BLaER1 treated with 17β-estradiol and CSF1 and Interleukin-3, amounts not matched to agents 10 nM and 100 nM (cell line): ENCODE results near the gene PANK4.

Source experiments
- H3K27ac ChIP-seq, 11 experiments: shearing (Covaris generic); formaldehyde crosslinking; 2 replicates each; pipeline ENCODE4 v1.8.1; 2022
- H3K27me3 ChIP-seq, 11 experiments: shearing (Covaris generic); formaldehyde crosslinking; 2 replicates each; pipeline ENCODE4 v1.8.1; 2022
- H3K36me3 ChIP-seq, 11 experiments: shearing (Covaris generic); formaldehyde crosslinking; 2 replicates each; pipeline ENCODE4 v1.8.1; 2022
- H3K4me1 ChIP-seq, 10 experiments: shearing (Covaris generic); formaldehyde crosslinking; 2 replicates each; pipeline ENCODE4 v1.8.1; 2022
- H3K4me2 ChIP-seq, 11 experiments: shearing (Covaris generic); formaldehyde crosslinking; 2 replicates each; pipeline ENCODE4 v1.8.1; 2022
- H3K4me3 ChIP-seq, 10 experiments: shearing (Covaris generic); formaldehyde crosslinking; 2 replicates each; pipeline ENCODE4 v1.8.1; 2022
- H3K9ac ChIP-seq, 11 experiments: shearing (Covaris generic); formaldehyde crosslinking; 2 replicates each; pipeline ENCODE4 v1.8.1; 2022
- H3K9me3 ChIP-seq, 11 experiments: shearing (Covaris generic); formaldehyde crosslinking; replicated peaks in 1 of 11; 2 replicates each; pipeline ENCODE4 v1.8.1; 2022
- H4K20me1 ChIP-seq, 11 experiments: shearing (Covaris generic); formaldehyde crosslinking; 2 replicates each; pipeline ENCODE4 v1.8.1; 2022
- Cebpa-rat ChIP-seq, 11 experiments: shearing (Covaris generic); IDR thresholded peaks; 2 replicates each; pipeline ENCODE4 v1.8.1; 2022

PANK4 gene

DNA sequence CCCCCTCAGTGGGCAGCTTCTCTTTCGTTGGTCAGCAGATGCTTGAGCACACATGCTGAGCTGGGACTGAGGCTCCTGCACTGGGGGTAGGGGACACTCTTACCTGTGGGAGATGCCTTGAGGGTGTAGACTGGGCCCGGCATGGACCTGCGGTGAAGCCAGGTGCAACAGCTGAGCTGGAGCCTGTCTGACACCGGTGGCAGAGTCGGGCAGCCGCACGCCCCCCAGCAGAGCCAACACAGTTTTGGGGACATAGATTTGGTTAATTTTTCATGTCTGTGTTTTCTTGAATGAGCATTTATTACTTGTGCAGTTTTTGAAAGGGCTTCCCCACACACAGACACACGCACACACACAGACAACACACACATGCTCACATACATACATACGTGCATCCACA lies 9.6 kb upstream of the PANK4 start:
- Histone ChIP-seq H3K9ac (no peak overlapping the region), H3K9me3 (no peaks in the 10 kb centered on the region), H3K36me3 (no peaks in the 10 kb centered on the region), H3K4me1 (peaks cover 4 to 27% (median 24%) of the 10 kb centered on the region in 10 experiments; a peak in 19 of 20 replicates), H3K27ac (no peak overlapping the region), H4K20me1 (peaks cover 0 to 75% (median 8%) of the 10 kb centered on the region in 11 experiments; a peak in 15 of 22 replicates), H3K4me2 (no peak overlapping the region), H3K27me3 (peaks cover 45 to 68% (median 49%) of the 10 kb centered on the region in 11 experiments), H3K4me3 (no peak overlapping the region)
- TF ChIP-seq Cebpa-rat (IDR thresholded peaks at IDR 0.05), result no peak

DNA sequence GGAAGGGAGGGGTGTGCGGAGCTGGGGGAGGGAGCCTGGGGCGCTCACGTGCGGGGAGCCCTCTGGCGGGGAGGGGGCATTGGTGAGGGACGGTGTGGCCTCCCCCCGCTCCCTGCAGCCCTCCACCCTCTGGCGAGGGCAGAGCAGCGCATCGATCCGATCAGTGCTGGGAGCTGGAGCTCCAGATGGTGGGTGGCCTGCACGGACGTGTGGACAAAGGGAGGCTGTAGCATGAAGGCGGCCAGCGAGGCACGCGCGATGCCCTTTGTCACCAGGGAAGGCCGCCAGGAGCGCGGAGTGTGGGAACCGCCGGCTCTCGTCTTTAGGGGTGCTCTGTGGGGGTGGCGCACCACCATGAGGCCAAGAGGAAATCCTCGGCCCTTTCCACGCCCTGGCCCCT lies 9.1 kb upstream of the PANK4 start:
- H3K4me2 ChIP-seq, result no peak overlapping the region
- H3K4me1 ChIP-seq, result peaks cover 9 to 31% (median 28%) of the 10 kb centered on the region in 10 experiments; a peak in 19 of 20 replicates
- no peak for TF ChIP-seq Cebpa-rat (IDR thresholded peaks at IDR 0.05)
- no peak overlapping the region for H3K4me3 ChIP-seq
- no peaks in the 10 kb centered on the region for H3K36me3 ChIP-seq
- no peak overlapping the region for H3K27ac ChIP-seq
- H3K9ac ChIP-seq, result no peak overlapping the region
- peaks cover 49 to 69% (median 53%) of the 10 kb centered on the region in 11 experiments for H3K27me3 ChIP-seq
- H4K20me1 ChIP-seq, result peaks cover 0 to 80% (median 12%) of the 10 kb centered on the region in 11 experiments; a peak in 16 of 22 replicates
- H3K9me3 ChIP-seq, result no peaks in the 10 kb centered on the region

GRCh38 chr1:2534687-2535441 lies 8.5 kb upstream of the PANK4 start:
- H3K27ac ChIP-seq, result no peak overlapping the region

DNA sequence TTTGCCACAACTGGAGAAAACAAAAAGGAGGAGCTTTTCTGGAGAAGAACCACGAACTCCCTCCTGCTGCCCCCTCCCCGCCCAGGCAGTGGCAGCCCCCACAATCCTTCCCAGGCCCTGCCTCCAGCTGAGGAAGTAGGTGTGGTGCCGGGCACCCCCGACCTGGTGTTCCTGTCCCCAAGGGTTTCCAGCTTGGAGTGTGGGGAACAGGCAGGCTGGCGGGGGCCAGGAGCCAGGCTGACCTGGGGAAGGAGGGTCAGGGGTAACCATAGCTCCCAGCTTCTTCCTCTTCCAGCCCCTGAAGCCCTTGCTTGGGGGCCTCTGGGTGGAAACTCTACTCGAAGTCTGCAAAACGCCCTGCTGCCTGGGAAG lies 7.9 kb upstream of the PANK4 start:
- H3K27me3 ChIP-seq, result peaks cover 55 to 71% (median 60%) of the 10 kb centered on the region in 11 experiments

More at GRCh38 chr1:2534687-2535441, 8.5 kb upstream of the PANK4 start:
- Histone ChIP-seq H3K36me3 (no peaks in the 10 kb centered on the region), H3K4me3 (no peak overlapping the region), H3K4me1 (peaks cover 14 to 30% (median 27%) of the 10 kb centered on the region in 10 experiments; a peak in 19 of 20 replicates), H4K20me1 (peaks cover 0 to 80% (median 17%) of the 10 kb centered on the region in 11 experiments; a peak in 17 of 22 replicates), H3K9ac (no peak overlapping the region), H3K9me3 (no peaks in the 10 kb centered on the region), H3K27me3 (peaks cover 49 to 69% (median 55%) of the 10 kb centered on the region in 11 experiments), H3K4me2 (peak overlapping the region; percentile 5 to 46 (median 19); a peak in 10 of 22 replicates)
- TF ChIP-seq Cebpa-rat (IDR thresholded peaks at IDR 0.05), result no peak

DNA sequence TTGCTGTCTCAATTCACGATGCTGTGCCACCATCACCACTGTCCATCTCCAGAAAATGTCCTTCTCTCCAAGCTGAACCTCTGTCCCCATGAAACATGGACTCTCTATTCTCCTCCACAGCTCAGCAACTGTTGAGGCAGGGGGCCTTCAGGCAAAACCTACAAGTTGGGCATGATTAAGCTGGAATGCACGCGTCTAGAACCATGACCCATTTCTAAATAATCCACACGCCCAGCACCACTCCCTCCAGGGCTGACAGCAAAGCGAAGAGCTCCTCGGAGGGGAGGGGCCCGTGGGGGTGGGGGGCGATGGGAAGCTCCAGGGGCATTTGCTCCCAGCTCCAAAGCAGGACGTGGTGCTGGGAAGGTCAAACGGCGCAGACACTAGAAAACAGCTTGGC lies 7.0 kb upstream of the PANK4 start:
- Histone ChIP-seq H3K9ac (no peak overlapping the region), H4K20me1 (peaks cover 0 to 89% (median 31%) of the 10 kb centered on the region in 11 experiments; a peak in 17 of 22 replicates), H3K27me3 (peaks cover 64 to 80% (median 70%) of the 10 kb centered on the region in 11 experiments), H3K27ac (no peak overlapping the region), H3K4me2 (no peak overlapping the region), H3K4me1 (peaks cover 16 to 42% (median 36%) of the 10 kb centered on the region in 10 experiments; a peak in 19 of 20 replicates), H3K9me3 (no peaks in the 10 kb centered on the region), H3K4me3 (no peak overlapping the region), H3K36me3 (no peaks in the 10 kb centered on the region)
- no peak for TF ChIP-seq Cebpa-rat (IDR thresholded peaks at IDR 0.05)

More for the DNA sequence above, 7.9 kb upstream of the PANK4 start:
- Histone ChIP-seq H3K4me1 (peaks cover 16 to 36% (median 31%) of the 10 kb centered on the region in 10 experiments; a peak in 19 of 20 replicates), H3K36me3 (no peaks in the 10 kb centered on the region), H3K4me2 (peak overlapping the region; percentile 5 to 46 (median 19); a peak in 10 of 22 replicates), H3K9ac (no peak overlapping the region), H3K27ac (no peak overlapping the region), H3K9me3 (no peaks in the 10 kb centered on the region), H4K20me1 (peaks cover 0 to 83% (median 23%) of the 10 kb centered on the region in 11 experiments; a peak in 17 of 22 replicates), H3K4me3 (no peak overlapping the region)
- no peak for TF ChIP-seq Cebpa-rat (IDR thresholded peaks at IDR 0.05)

GRCh38 chr1:2532485-2533160 lies 6.2 kb upstream of the PANK4 start:
- no peak for TF ChIP-seq Cebpa-rat (IDR thresholded peaks at IDR 0.05)
- H3K36me3 ChIP-seq, result no peaks in the 10 kb centered on the region
- H3K27me3 ChIP-seq, result peaks cover 72 to 88% (median 77%) of the 10 kb centered on the region in 11 experiments
- no peak overlapping the region for H3K9ac ChIP-seq
- H3K4me3 ChIP-seq, result no peak overlapping the region
- no peaks in the 10 kb centered on the region for H3K9me3 ChIP-seq
- H3K4me2 ChIP-seq, result no peak overlapping the region
- H4K20me1 ChIP-seq, result peaks cover 0 to 89% (median 36%) of the 10 kb centered on the region in 11 experiments; a peak in 18 of 22 replicates
- peaks cover 16 to 42% (median 36%) of the 10 kb centered on the region in 10 experiments; a peak in 19 of 20 replicates for H3K4me1 ChIP-seq
- H3K27ac ChIP-seq, result no peak overlapping the region

GRCh38 chr1:2530513-2531361 lies 4.3 kb upstream of the PANK4 start:
- Histone ChIP-seq H3K27me3 (peaks cover 82 to 92% (median 86%) of the 10 kb centered on the region in 11 experiments), H3K9me3 (no peaks in the 10 kb centered on the region), H3K4me2 (peak overlapping the region; percentile 49 to 78 (median 69)), H3K4me3 (peak overlapping the region in 2 of 10 experiments; percentile 34 to 52; a peak in 4 of 20 replicates), H3K9ac (peak overlapping the region in 2 of 11 experiments; percentile 5 to 26; a peak in 1 of 22 replicates), H3K36me3 (no peaks in the 10 kb centered on the region), H4K20me1 (peaks cover 2 to 87% (median 47%) of the 10 kb centered on the region in 11 experiments; a peak in 20 of 22 replicates), H3K27ac (no peak overlapping the region), H3K4me1 (peaks cover 24 to 53% (median 45%) of the 10 kb centered on the region in 10 experiments)
- no peak for TF ChIP-seq Cebpa-rat (IDR thresholded peaks at IDR 0.05)

GRCh38 chr1:2529784-2530512 lies 3.6 kb upstream of the PANK4 start, which contains the start of gene HES5:
HES5 (minus strand) TSS chr1:2530263; CDS start chr1:2530164, 99 bp downstream.
- H3K9me3 ChIP-seq, result no peaks in the 10 kb centered on the region
- H3K27ac ChIP-seq, result no peak within 1 kb of the TSS
- TF ChIP-seq Cebpa-rat (IDR thresholded peaks at IDR 0.05), result no peak
- H3K4me3 ChIP-seq, result peak within 1 kb of the TSS; percentile 25 to 57 (median 38); a peak in 18 of 20 replicates
- H3K36me3 ChIP-seq, result no peaks in the 10 kb centered on the region
- H3K9ac ChIP-seq, result peak within 1 kb of the TSS in 4 of 11 experiments; percentile 5 to 44 (median 20); a peak in 2 of 22 replicates
- peaks cover 80 to 84% (median 83%) of the 10 kb centered on the region in 11 experiments for H3K27me3 ChIP-seq
- peaks cover 10 to 89% (median 55%) of the 10 kb centered on the region in 11 experiments for H4K20me1 ChIP-seq
- H3K4me1 ChIP-seq, result peaks cover 29 to 60% (median 52%) of the 10 kb centered on the region in 10 experiments
- peak within 1 kb of the TSS; percentile 49 to 80 (median 70) for H3K4me2 ChIP-seq
